ENCODE results near the gene VPS50.

VPS50 gene

DNA sequence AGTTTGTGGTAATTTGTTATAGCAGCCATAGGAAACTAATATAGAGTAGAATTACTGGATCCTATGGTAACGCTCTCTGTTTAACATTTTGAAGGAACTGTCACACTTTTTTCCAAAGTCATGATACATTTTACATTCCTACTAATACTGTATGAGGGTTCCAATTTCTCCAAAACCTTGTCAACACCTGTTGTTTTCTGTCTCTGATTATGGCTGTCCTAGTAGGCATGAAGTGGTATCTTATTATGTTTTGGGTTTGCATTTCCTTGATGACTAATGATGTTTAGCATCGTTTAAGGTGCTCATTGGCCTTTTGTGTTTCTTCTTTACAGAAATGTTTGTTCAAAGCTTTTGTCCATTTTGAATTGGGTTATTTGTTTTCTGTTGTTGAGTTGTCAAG lies 69.6 kb downstream of the VPS50 start:
- in situ Hi-C loops (cut with MboI; ENCODE audit: low sequenced_read_pairs, unreplicated experiment) = no loop called here
- DNase-seq (ENCODE audit: low spot score) = no peak
- TF ChIP-seq, protein P1, sequence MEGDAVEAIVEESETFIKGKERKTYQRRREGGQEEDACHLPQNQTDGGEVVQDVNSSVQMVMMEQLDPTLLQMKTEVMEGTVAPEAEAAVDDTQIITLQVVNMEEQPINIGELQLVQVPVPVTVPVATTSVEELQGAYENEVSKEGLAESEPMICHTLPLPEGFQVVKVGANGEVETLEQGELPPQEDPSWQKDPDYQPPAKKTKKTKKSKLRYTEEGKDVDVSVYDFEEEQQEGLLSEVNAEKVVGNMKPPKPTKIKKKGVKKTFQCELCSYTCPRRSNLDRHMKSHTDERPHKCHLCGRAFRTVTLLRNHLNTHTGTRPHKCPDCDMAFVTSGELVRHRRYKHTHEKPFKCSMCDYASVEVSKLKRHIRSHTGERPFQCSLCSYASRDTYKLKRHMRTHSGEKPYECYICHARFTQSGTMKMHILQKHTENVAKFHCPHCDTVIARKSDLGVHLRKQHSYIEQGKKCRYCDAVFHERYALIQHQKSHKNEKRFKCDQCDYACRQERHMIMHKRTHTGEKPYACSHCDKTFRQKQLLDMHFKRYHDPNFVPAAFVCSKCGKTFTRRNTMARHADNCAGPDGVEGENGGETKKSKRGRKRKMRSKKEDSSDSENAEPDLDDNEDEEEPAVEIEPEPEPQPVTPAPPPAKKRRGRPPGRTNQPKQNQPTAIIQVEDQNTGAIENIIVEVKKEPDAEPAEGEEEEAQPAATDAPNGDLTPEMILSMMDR (IDR thresholded peaks at IDR 0.05; ENCODE audit: borderline replicate concordance, control extremely low read depth, extremely low read depth, insufficient read depth, missing control alignments) = no peak

DNA sequence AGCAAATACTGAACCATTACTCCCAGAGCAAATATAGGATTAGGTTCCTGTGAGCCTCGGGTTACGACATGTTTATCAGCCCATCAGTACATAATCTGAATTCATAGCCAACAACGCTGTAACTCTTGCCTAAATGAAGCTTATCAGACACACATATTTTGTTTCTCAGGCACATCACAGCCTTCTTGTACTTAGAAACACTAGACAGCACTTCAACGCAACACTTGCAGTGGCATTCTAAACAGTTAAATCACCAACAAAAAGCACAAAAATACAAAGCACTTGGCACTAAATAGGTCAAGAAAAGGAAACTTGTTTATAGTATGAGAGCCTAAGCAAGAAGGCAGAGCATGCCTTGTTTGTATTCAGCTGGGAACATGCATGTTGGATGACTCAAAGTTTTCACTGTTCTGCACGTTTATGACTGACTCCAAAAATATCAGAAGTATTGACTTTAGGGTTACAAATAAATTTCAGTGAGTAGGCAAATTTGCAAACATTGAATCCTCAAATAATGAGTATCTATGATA lies 75.0 kb downstream of the VPS50 start:
- DNase-seq (ENCODE audit: low spot score) = no peak
- in situ Hi-C loops (cut with MboI; ENCODE audit: low sequenced_read_pairs, unreplicated experiment) = no loop called here
- TF ChIP-seq, protein P1 (IDR thresholded peaks at IDR 0.05; ENCODE audit: borderline replicate concordance, control extremely low read depth, extremely low read depth, insufficient read depth, missing control alignments) = no peak

DNA sequence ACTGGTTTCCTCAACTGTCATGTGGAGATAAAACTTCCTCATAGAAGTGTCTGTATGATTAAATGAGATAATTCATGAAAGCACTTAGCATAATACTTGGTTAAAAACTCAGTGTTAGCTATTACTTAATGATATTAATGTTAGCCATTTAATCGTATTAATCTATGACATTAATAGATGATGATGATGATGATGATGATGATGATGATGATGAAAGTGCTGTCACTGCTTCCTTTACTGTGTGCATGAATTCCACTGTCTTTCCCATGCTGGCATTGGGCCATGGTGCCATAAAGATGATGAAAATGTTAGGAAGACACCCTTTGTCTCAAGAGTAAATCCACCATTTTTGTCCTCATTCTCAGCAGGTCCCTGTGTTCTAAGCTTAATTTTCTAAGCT lies 75.8 kb downstream of the VPS50 start:
- TF ChIP-seq, protein P1 (IDR thresholded peaks at IDR 0.05; ENCODE audit: borderline replicate concordance, control extremely low read depth, extremely low read depth, insufficient read depth, missing control alignments) = no peak
- no peak for DNase-seq (ENCODE audit: low spot score)
- in situ Hi-C loops (cut with MboI; ENCODE audit: low sequenced_read_pairs, unreplicated experiment) = no loop called here

DNA sequence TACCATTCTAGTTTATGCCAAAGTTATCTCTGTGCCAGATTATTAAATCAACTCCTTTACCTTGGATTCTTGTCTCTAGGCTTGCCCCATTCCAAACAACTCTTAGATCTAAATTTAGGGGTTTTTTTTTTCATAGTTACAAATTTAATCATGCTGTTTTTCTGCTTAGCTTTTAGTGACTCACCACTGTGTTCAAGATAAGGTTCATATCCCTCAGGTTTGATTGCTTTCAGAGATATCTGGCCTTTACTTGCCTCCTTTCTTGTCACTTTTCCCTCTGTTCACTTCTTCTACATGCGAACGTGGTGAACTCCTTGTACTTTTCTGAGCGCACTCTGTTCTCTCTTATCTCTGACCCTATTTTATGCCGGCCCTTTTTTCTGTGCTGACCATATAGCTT lies 78.2 kb downstream of the VPS50 start:
- in situ Hi-C loops (cut with MboI; ENCODE audit: low sequenced_read_pairs, unreplicated experiment) = no loop called here
- DNase-seq (ENCODE audit: low spot score) = no peak
- TF ChIP-seq, protein P1 (IDR thresholded peaks at IDR 0.05; ENCODE audit: borderline replicate concordance, control extremely low read depth, extremely low read depth, insufficient read depth, missing control alignments) = no peak

DNA sequence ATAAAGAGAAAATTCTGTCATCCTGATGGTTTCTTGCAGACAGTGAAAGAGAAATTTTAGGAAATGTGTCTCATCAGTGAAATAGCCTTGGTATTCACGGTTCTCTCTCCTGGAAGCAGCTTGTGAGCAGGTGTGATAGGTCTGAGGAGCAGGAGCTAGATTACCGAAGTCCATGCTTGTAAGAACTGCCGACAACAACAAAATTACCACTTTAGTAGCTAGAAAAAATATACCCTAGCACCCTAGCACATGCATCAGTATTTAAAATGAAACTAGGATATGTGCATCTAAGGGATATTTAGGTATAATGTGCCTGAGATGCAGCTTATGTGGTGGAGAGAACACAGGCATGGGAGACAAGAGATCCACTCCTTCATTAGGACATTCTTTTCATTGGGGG lies 82.3 kb downstream of the VPS50 start:
- DNase-seq (ENCODE audit: low spot score) = no peak
- TF ChIP-seq, protein P1 (IDR thresholded peaks at IDR 0.05; ENCODE audit: borderline replicate concordance, control extremely low read depth, extremely low read depth, insufficient read depth, missing control alignments) = no peak
- in situ Hi-C loops (cut with MboI; ENCODE audit: low sequenced_read_pairs, unreplicated experiment) = no loop called here

DNA sequence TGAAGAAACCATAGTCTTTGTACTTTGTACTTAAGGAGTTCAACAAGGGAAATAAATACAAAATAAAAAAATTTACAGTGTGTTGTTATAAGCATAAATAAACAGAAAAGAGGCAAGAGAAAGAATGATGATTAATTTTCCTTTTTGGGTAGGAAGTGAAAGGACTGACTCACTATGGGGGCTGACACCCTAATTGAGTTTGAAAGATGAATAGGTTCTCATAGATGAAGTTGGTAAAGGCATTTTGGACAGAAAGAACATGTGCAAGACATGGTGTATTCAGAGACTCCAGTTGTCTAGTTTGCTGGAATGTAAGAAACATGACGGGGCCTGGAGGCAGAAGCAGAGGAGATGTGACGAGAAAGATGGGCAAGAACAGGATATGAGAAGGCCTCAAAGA lies 83.7 kb downstream of the VPS50 start:
- TF ChIP-seq, protein P1 (IDR thresholded peaks at IDR 0.05; ENCODE audit: borderline replicate concordance, control extremely low read depth, extremely low read depth, insufficient read depth, missing control alignments) = no peak
- no peak for DNase-seq (ENCODE audit: low spot score)
- in situ Hi-C loops (cut with MboI; ENCODE audit: low sequenced_read_pairs, unreplicated experiment) = no loop called here

DNA sequence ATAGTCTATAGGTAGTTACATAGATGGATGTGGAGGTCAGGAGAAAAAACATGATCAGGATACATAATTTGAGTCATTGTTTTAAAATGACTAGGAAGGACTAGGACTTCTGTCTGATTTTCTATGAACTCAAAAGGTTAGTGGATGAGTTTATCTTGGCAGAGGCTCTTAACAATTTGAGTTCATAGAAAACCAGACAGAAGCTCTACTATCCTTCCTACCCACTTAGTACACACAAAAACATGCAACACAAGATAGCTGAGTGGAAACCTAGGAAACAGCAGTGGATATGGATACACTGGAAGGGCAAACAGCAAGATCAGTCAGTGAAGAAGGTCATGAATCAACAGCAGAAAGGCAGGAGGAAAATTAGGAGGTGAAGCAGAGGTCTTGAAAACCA lies 84.6 kb downstream of the VPS50 start:
- no peak for DNase-seq (ENCODE audit: low spot score)
- TF ChIP-seq, protein P1 (IDR thresholded peaks at IDR 0.05; ENCODE audit: borderline replicate concordance, control extremely low read depth, extremely low read depth, insufficient read depth, missing control alignments) = no peak
- in situ Hi-C loops (cut with MboI; ENCODE audit: low sequenced_read_pairs, unreplicated experiment) = no loop called here
